ENCODE measurements around the gene RELCH.

GRCh38 chr18:62189208-62189607, 2.2 kb downstream of the RELCH start:
- no peak for TF ChIP-seq CTCF (IDR thresholded peaks at IDR 0.05)
- no peak for TF ChIP-seq EP300 (IDR thresholded peaks at IDR 0.05; ENCODE audit: low read depth)
- no peak for TF ChIP-seq POLR2AphosphoS5 (IDR thresholded peaks at IDR 0.05)
